Body of pancreas (tissue), 4 donors: ENCODE data around the gene SPATA18.

Experiments used
- CTCF ChIP-seq, 7 experiments: fragments of 450-650 bp in 4 of 7; fragments of 200-600 bp in 3 of 7; sonication (generic) in 3 of 7; IDR thresholded peaks; one replicate each; pipeline ENCODE4 v1.5.1; 2016 to 2019; ENCODE audit warnings: antibody characterized with exemption in 7 of 7
- POLR2A ChIP-seq, 3 donors: fragments of 450-650 bp; IDR thresholded peaks; one replicate each; pipeline ENCODE4 v1.6.1; 2016; ENCODE audit warnings: antibody characterized with exemption in 3 of 3, mild to moderate bottlenecking in 2 of 3

- TF ChIP-seq CTCF (IDR thresholded peaks at IDR 0.05) (no peak), POLR2A (IDR thresholded peaks at IDR 0.05) (no peak)
Observed at GRCh38 chr4:52135171-52135570, 84.1 kb downstream of the SPATA18 start.
